Thyroid gland (tissue), 4 donors: ENCODE data around the gene ZNF467. TPM values are rescaled to one million over a fixed set of nuclear protein-coding genes. Genes with fewer than 3 reads are reported as not detected.

ENCODE experiments used
- DNase-seq, 2 donors: peaks; one replicate each; pipeline ENCODE4 v3.0.0-alpha.2; 2019
- H3K27ac ChIP-seq, 3 donors: fragments of 200-600 bp; sonication (generic); 1 replicate in 2 of 3; 2 replicates in 1 of 3; pipeline ENCODE4 v1.5.1; 2016 to 2019; ENCODE audit warnings: mild to moderate bottlenecking in 1 of 3, moderate library complexity in 1 of 3
- H3K27me3 ChIP-seq: fragments of 200-600 bp; sonication (generic); one replicate; pipeline ENCODE4 v1.5.1; 2019
- H3K36me3 ChIP-seq, 2 donors: fragments of 200-600 bp; sonication (generic); one replicate each; pipeline ENCODE4 v1.5.1; 2016 to 2019
- H3K4me1 ChIP-seq, 2 donors: fragments of 200-600 bp; sonication (generic); one replicate each; pipeline ENCODE4 v1.5.1; 2017 to 2019
- H3K4me3 ChIP-seq, 3 donors: fragments of 200-600 bp; sonication (generic); replicated peaks in 1 of 3; 1 replicate in 2 of 3; 2 replicates in 1 of 3; pipeline ENCODE4 v1.5.1; 2016; ENCODE audit warnings: mild to moderate bottlenecking in 1 of 3
- H3K9me3 ChIP-seq: fragments of 200-600 bp; sonication (generic); one replicate; pipeline ENCODE4 v1.5.1; 2017
- CTCF ChIP-seq, 6 experiments: fragments of 200-600 bp in 3 of 6; fragments of 450-650 bp in 3 of 6; sonication (generic) in 3 of 6; IDR thresholded peaks; one replicate each; pipeline ENCODE4 v1.5.1; 2016 to 2019; ENCODE audit warnings: antibody characterized with exemption in 6 of 6, mild to moderate bottlenecking in 2 of 6, inconsistent platforms in 1 of 6, moderate library complexity in 1 of 6
- POLR2A ChIP-seq, 2 donors: fragments of 450-650 bp; IDR thresholded peaks; one replicate each; pipeline ENCODE4 v1.6.1; 2017; ENCODE audit warnings: antibody characterized with exemption in 2 of 2, mild to moderate bottlenecking in 2 of 2, moderate library complexity in 1 of 2
- WGBS, 2 donors: methylation state at CpG; one replicate each; pipeline ENCODE4 v1.1.5; 2017; 5-methylcytosine and 5-hydroxymethylcytosine counted together
- intact Hi-C: fragments of 100-400 bp; cut with DNase I; formaldehyde crosslinking; loops from one replicate; pipeline ENCODE4 v1.15.1; 2023
- total RNA-seq, 4 donors: library from RNA; depleted of rRNA; stranded (reverse); fragments of >200 nt; gene quantifications; one replicate each; pipeline ENCODE4 v1.2.3, GENCODE V29; 2016

ZNF467 gene
- total RNA-seq, 4 donors from 2014 or later, result 11.8 to 18.8 (median 15.5) TPM

DNA sequence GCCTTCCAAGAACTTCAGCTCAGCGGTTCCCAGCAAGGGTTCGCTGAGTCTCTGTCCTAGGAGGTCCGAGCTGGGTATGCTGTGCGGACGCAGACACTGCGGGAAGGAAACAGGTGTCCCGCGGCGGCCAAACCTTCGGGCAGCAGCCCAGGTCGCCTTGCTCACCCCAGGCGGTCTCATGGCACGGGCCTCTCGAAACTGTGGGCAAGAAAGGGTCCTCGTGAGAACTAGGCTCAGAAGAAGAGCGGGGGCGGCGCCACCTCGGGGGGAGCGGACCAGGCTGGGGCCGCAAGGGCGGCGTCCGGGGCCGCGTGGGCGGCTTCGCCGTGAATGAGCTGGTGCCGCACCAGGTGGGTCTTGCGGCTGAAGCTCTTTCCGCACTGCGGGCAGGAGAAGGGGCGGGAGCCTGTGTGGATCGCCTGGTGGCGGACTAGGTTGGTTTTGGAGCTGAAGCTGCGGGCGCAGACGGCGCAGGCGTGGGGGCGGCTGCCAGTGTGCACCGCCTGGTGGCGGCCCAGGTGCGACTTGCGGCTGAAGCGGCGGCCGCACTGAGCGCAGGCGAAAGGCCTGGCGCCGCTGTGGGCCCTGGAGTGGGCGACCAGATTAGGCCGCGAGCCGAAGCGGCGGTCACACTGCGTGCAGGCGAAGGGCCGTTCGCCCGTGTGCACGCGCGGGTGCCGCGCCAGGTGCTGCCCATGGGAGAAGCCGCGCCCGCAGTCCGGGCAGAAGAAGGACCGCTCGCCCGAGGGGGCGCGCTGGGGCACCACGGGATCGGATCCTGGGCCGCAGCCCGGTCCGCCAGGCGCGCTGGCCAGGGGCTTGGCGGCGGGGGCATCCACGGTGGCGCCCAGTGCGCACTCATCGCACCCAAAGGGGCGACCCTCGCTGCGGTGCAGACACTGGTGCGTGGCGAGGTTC lies 8.6 kb downstream of the ZNF467 start:
- peaks cover 5 to 9% of the 10 kb centered on the region in 2 donors for H3K36me3 ChIP-seq
- no peak overlapping the region for H3K27ac ChIP-seq
- intact Hi-C loops, result loop anchor here (5.0 kb wide), 1 partner anchor 47 kb away; no protein-coding TSS in a partner anchor
- no peaks in the 10 kb centered on the region for H3K27me3 ChIP-seq
- DNase-seq, result no peak
- 87 to 89% methylated on average over 57 to 89 of the region's 96 CpGs for WGBS, 2 donors
- H3K9me3 ChIP-seq, result no peaks in the 10 kb centered on the region
- no peak overlapping the region for H3K4me3 ChIP-seq
- TF ChIP-seq POLR2A (IDR thresholded peaks at IDR 0.05) (no peak), CTCF (IDR thresholded peaks at IDR 0.05) (no peak)
- no peaks in the 10 kb centered on the region for H3K4me1 ChIP-seq

- no peak overlapping the region for H3K4me3 ChIP-seq
- H3K36me3 ChIP-seq, result peaks cover 5 to 9% of the 10 kb centered on the region in 2 donors
- intact Hi-C loops, result no loop called here
- no peak for DNase-seq
- H3K27ac ChIP-seq, result no peak overlapping the region
- no peaks in the 10 kb centered on the region for H3K27me3 ChIP-seq
- no peaks in the 10 kb centered on the region for H3K4me1 ChIP-seq
- 84 to 90% methylated on average over 18 to 22 of the region's 22 CpGs for WGBS, 2 donors
- TF ChIP-seq POLR2A (IDR thresholded peaks at IDR 0.05), result no peak
- TF ChIP-seq CTCF (IDR thresholded peaks at IDR 0.05), result no peak
- no peaks in the 10 kb centered on the region for H3K9me3 ChIP-seq
These were observed 9.7 kb downstream of the ZNF467 start for GRCh38 chr7:149763563-149764240.

DNA sequence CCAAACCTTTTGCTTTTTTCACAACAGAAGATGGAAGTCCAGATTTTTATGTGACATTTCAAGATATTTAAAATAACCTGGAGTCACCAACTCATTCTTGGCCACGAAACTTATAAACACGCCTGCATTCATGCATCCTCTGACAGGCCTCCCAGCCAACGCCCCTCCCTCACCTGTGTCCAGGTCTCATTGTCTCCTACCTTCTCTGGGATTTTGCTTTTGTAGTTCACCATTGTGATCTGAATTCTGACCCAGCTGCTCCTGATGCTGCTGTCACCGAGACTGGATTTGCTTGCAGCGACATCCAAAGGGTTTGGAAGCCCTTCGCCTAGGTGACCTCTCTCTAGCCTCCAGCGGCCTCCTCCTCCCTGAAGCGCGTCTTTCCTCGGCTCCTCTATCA lies 10.8 kb downstream of the ZNF467 start:
- Histone ChIP-seq H3K27me3 (no peaks in the 10 kb centered on the region), H3K9me3 (no peaks in the 10 kb centered on the region), H3K4me3 (no peak overlapping the region), H3K27ac (no peak overlapping the region), H3K36me3 (peaks cover 5 to 9% of the 10 kb centered on the region in 2 donors), H3K4me1 (no peaks in the 10 kb centered on the region)
- intact Hi-C loops, result no loop called here
- WGBS, 2 donors, result 89 to 90% methylated on average over 10 of the region's 10 CpGs
- DNase-seq, result no peak
- TF ChIP-seq POLR2A (IDR thresholded peaks at IDR 0.05), result no peak
- TF ChIP-seq CTCF (IDR thresholded peaks at IDR 0.05), result no peak

- intact Hi-C loops, result no loop called here
- 83 to 86% methylated on average over 4 of the region's 4 CpGs for WGBS, 2 donors
- H3K27ac ChIP-seq, result no peak overlapping the region
- no peak for DNase-seq
- H3K4me3 ChIP-seq, result no peak overlapping the region
- peaks cover 5 to 9% of the 10 kb centered on the region in 2 donors for H3K36me3 ChIP-seq
- TF ChIP-seq POLR2A (IDR thresholded peaks at IDR 0.05) (no peak), CTCF (IDR thresholded peaks at IDR 0.05) (no peak)
- no peaks in the 10 kb centered on the region for H3K9me3 ChIP-seq
- no peaks in the 10 kb centered on the region for H3K27me3 ChIP-seq
- H3K4me1 ChIP-seq, result no peaks in the 10 kb centered on the region
These were observed 11.3 kb downstream of the ZNF467 start for GRCh38 chr7:149762089-149762488.

DNA sequence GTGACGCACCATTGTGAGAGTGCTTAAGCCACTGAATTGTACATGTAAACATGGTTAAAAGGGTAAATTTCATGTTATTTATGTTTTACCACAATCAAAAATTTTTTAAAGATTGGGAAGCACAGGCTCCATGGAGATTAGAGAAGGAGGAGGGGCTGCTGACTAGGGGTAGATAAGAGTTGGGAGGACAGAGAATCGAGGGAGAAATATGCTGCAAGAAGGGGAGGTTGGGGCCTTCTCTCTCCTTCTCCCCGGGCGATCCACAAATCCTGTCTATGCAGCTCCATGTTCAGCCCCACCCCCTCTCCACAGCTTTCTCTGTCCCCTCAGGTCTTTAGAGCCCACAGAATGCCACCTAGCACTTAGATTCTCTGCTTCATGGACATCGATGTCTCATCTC lies 12.1 kb downstream of the ZNF467 start:
- Histone ChIP-seq H3K27ac (no peak overlapping the region), H3K36me3 (peaks cover 5 to 9% of the 10 kb centered on the region in 2 donors), H3K27me3 (no peaks in the 10 kb centered on the region), H3K4me1 (no peaks in the 10 kb centered on the region), H3K4me3 (no peak overlapping the region), H3K9me3 (no peaks in the 10 kb centered on the region)
- intact Hi-C loops, result no loop called here
- DNase-seq, result no peak
- 76 to 83% methylated on average over 5 of the region's 5 CpGs for WGBS, 2 donors
- TF ChIP-seq POLR2A (IDR thresholded peaks at IDR 0.05) (no peak), CTCF (IDR thresholded peaks at IDR 0.05) (no peak)
